HG03045 (cell line): ENCODE results near the gene TTC33.
"Not testable (repeated sequence)": the region's sequence is repeated elsewhere in the genome, so short reads cannot be mapped to it uniquely, and the experiment has no call there.

ENCODE experiments used
- ATAC-seq: cut with Tn5 transposase; IDR thresholded peaks from one replicate; pipeline ENCODE4 v1.9.1; 2021; ENCODE audit warnings: mild to moderate bottlenecking, moderate library complexity; ENCODE audit not compliant: unreplicated experiment

Gene TTC33

DNA sequence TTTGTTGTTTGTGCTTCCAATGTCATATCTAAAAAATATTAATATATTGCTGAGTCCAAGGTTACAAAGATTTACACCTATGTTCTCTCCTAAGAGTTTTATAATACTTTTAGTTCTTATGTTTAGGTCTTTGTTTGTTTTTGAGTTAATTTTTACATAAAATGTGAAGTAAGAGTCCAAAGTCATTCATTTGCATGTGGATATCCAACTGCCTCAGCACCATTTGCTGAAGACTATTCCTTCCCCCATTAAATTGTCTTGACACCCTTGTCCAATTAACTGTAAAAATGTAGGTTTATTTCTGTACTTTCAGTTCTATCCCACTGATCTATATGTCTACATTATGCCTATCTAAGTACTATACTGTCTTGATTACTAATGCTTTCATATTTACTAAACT is 35.7 kb downstream of the TTC33 start:
- no peak for ATAC-seq

DNA sequence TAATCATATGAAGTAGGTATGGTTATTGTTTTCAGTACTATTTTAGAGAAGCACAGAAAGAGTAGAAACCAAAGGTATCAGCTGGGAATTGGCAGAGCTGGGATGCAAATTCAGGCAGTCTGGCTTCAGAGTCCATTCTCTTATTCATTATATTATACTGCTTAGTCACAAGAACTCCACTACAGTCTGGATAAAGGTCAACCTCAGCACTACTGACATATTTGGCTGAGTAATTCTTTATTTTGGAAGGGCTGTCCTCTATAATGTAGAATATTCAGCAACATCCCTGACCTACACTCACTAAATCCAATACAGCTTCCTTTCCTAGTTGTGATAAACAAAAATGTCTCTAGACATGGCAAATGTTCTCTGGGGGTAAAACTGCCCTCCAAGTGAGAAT is 38.5 kb downstream of the TTC33 start:
- ATAC-seq = no peak

DNA sequence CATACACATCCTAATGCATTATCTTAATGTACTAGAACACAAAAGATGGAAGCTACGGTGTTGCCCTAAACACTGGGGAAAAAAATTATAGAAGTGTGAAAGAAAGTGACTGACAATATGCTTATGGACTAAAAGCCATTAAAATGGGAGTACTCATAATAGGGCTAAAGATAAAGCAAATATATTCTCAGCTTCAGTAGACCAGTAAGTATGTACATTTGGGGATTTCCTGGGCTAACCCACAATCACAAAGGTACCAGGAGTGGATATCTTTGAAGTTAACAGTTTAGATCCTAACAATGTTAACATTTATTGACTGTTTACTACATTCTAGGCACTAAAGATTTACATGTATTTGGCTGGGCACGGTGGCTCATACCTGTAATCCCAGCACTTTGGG is 39.2 kb downstream of the TTC33 start:
- ATAC-seq = no peak

DNA sequence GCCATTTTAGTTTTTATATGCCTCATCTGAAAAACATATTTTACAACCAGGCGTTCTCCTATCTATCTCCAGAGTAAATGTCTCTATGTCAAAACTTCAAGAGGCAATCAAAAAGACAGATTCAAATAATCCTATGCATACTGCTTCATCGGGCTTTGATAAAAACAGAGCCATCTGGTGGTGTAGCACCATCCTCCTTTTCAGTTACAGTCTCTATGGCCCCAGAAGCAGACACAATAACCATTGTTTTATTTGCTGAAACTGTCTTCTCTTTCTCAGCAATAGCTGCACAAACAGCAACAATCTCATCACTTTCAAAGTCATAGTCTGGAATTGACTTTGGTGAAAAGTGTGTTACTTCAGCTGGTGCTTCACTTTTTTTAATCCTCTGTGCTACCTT is 39.8 kb downstream of the TTC33 start:
- no peak for ATAC-seq

DNA sequence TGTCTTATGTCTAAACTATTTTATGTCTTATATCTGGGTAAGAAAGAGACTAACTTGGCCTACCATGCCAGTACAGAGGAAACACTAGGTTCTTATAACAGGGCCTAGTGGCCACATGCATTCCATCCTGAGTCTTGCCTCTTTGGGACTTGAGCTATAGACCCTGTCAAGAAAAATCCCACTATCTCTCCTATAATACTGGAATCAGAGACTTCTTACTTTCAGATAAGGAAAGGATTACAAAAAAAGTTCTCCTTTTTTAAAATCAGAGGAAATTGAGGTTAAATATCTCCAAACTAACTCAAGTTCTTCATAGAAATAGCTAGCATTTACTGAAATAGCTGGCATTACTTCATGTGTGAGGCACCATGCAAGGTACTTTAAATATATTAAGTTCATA is 41.8 kb downstream of the TTC33 start:
- ATAC-seq = no peak

DNA sequence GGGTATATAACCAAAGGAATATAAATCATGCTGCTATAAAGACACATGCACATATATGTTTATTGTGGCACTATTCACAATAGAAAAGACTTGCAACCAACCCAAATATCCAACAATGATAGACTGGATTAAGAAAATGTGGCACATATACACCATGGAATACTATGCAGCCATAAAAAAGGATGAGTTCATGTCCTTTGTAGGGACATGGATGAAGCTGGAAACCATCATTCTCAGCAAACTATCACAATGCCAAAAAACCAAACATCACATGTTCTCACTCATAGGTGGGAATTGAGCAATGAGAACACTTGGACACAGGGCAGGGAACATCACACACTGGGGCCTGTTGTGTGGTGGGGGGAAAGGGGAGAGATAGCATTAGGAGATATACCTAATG is 45.2 kb downstream of the TTC33 start:
- not testable (repeated sequence) for ATAC-seq

DNA sequence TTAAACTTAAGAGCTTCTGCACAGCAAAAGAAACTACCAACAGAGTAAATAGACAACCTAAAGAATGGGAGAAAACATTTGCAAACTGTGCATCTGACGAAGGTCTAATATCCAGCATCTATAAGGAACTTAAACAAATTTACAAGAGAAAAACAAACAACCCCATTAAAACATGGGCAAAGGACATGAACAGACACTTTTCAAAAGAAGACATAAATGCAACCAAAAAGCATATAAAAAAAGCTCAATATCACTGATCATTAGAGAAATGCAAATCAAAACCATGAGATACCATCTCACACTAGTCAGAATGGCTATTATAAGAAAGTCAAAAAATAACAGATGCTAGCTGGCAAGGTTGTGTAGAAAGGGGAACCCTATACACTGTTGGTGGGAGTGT is 50.3 kb downstream of the TTC33 start:
- not testable (repeated sequence) for ATAC-seq

DNA sequence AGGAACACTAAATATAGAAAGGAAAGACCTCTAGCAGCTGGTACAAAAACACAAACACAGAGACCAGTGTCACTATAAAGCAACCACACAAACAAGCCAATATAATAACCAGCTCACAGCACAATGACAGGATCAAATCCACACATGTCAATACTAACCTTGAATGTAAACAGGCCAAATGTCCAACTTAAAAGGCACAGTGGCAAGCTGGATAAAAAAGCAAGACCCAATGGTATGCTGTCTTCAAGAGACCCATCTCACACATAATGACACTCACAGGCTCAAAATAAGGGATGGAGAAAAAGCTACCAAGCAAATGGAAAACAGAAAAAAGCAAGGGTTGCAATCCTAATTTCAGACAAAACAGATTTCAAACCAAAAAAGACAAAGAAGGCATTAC is 53.7 kb downstream of the TTC33 start:
- not testable (repeated sequence) for ATAC-seq

DNA sequence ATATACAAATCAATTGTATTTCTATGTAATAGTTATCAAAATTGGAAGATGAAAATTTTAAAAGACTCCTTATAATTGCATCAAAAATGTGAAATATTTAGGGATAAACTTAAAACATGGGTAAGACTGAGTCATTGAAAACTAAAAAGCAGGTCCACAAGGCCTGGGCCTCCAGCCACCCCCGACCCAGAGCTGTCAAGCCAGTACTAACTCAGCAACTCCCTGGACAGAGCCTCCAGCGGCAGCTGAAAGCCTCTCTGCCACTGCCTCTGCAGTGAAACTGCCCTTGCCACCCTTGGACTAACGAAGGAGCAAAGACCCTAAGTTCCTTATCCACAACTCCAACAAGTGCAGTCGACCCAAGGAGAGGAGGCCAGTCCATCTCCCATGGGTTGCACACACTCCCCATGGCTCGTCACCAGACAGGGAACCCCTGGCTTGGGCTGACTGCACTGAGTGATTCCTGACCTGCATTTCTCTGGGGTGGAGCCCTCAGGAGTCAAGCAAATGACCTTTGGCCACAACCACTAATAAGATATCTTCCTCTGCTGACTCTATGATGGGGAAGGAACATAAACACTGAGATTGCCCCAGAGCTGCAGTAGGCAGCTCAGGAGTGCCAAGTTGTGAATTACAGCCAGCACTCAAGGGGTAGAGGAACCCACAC is 55.5 kb downstream of the TTC33 start:
- ATAC-seq = no peak

DNA sequence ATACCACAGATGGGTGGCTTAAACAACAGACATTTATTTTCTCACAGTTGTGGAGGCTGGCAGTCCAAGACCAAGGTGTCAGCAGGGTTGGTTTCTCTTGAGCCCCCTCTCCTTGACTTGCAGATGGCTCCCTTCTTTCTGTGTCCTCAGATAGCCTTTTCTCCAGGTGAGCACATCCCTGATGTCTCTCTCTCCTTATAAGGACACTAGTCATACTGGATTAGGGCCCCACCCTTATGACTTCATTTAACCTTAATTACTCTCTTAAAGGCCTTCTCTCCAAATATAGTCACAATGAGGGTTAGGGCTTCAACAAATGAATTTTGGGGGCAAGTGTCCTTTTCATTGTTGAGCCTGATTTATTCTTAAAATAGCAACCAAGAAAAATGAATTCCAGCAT is 61.3 kb downstream of the TTC33 start:
- ATAC-seq = no peak

DNA sequence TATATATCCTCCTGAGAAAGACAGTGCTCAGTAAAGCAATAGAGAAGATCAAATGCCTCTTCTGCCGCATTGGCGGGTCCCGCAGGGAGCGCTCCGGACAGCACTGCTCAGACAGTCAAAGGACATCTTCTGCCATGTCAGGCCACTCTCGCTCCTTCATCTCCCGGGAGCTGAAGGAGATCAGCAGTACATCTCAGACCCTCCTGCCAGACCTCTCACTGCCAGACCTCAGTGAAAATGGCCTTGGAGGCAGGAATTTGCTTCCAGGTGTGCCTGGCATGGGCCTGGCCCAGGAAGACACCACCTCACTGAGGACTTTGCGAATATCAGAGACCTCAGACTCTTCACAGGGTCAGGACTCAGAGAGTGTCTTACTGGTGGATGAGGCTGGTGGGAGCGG is 63.9 kb downstream of the TTC33 start:
- ATAC-seq = no peak

DNA sequence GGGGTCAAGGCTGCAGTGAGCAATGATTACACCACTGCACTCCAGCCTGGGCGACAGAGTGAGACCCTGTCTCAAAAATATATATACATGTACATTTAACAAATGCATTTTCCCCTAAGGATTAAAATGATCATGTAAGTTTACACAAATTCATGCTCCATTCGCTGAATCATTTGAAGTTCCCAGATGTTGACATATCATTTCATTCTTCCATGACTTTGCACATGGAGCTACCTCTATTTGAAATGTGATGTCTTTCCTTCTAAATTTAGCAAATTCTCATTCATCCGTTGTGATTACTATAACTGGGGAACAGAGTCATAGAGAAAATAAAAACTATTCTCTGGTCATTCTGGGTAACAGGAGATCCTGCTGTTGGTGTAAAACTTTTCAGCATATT is 65.5 kb downstream of the TTC33 start:
- no peak for ATAC-seq

DNA sequence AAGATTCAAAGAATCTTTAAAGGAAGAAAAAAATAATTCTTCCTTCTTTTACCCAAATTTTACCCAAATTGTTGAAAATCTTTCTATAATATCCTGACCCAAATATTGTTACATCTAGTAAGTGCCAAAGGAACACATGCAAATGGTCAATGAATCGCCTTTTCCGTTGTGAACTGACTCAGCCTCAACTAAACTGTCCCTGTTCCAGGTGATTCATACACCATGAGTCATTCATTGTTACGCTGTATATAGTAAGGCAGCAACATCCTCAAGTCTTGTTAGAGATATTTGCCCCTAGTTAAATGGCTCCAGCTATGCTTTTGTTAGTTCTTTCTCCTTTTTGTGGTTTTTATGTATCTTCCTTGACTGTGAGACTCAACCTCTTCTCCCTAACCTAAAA is 66.3 kb downstream of the TTC33 start:
- peak; percentile 63 for ATAC-seq

DNA sequence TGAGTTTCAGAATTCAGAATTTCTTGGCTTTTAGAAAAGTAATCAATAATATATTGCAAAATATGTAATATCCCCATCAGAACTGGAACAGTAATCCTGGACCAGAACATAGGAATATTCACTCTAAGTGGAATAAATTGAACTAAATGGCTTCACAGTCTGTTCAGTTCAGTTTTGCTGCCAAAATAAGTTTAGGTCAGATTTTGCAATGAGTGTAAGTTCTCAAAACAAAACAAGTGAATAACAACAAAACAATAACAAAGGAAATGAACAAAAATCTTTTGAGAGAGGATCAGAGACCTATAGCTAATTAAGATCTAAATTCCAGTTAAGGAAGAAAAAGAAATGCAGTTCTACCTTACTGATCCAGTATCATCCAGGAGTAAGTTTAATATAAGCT is 66.8 kb downstream of the TTC33 start:
- no peak for ATAC-seq

DNA sequence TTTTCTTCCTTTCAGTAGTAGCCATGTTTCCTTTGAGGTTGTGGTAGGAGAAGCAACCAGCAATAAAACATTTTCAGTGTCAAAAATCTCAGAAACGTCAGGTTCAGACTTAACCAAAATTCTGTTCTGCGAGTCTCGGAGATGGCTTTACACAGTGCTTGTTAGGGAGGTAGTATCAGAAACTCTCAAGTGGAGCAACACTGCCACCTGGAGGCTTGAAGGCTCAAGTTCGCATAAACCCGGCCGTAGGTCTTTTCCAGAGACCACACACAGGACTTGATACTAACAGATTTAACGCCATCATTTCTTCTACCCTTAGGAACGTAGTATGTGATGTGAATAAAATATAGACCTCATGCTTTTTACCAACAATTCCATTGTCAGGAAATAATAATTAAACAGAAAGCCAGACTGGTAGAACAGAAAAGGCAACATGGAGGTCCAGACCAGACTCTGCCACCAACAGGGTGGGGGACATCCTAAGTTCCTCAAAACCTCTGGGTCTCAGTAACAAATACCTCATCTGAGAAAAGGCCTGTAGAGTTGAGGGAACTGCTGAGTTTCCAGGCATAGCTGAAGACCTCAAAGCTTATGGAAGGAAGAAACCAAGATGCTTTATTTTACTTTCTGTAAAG is 67.5 kb downstream of the TTC33 start:
- peak; percentile 85 for ATAC-seq

DNA sequence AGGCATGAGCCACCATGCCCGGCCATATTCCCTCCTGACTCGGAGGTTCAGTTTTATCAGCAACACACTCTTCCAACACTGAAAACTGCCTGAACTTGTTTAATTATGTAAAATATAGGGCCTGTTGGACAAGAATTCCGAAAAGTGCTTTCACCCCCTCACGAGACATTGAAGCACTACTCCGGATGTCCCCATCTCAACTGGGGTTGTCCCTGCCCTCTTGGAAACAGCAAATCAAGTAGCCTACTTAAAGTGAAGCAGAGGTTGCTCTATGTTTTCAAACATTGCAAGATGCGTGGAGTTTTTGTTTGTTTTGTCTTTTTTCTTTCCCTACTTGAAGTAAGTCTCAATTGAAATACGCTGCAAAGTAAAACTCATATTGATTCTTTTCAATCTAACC is 68.4 kb downstream of the TTC33 start:
- no peak for ATAC-seq

DNA sequence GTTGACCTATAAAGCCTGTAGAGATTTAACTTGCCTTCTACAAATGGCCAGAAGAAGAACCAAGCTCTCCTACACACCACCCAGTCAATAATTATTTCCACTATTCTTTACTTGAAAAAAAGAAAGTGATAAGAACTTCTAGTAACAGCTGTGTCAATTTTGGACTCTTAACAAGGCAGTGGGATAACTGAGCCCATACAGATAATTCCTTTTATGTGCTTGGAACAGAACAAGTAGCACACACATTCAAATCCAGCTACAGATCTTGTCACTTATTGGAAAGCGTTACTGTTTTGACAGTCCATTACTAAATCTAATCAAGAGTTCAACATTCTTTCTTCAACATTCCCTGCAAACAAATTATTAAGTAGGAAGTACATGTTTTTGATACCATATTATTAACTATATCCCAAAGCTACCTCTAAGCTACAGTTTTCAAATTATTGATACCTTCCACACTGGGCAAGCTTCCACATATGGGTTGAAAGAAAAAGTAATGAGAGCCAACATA is 69.7 kb downstream of the TTC33 start:
- ATAC-seq = no peak

DNA sequence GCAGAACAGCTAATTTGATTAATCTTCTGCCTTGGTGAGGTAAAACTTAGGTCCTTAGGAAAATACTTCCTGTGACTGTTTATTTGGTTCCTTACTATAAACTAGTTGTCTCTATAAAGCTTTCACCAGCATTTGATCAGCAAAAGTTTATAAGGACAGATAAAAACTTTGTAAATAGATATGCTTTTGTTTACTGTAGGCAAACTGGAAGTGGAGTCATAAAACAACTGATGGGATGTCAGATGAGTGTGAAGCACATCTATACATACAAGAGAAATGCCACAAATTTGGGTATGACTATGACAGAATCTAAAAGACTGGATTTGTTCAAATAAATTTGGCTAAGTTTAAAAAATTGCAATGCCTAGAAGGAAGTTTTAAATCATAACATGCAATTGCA is 70.6 kb downstream of the TTC33 start:
- ATAC-seq = no peak

DNA sequence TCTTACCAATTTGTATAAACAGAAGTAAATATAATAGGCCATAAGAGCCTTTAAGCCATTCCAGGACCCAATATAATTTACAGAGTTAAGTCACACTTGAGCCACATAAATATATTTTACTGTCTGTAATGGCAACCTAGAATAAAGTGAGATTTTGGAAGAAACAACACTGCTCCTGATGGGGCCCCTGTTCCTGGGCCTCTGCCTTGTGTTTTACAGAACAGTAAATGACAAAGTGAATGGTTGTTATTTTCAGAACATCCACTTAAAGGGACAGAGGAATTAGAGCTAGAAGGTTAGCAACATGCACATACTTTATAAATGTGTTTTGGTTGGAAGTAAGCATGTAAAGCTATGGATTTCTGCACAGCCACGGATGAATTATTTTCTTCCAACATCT is 72.5 kb downstream of the TTC33 start:
- ATAC-seq = no peak

DNA sequence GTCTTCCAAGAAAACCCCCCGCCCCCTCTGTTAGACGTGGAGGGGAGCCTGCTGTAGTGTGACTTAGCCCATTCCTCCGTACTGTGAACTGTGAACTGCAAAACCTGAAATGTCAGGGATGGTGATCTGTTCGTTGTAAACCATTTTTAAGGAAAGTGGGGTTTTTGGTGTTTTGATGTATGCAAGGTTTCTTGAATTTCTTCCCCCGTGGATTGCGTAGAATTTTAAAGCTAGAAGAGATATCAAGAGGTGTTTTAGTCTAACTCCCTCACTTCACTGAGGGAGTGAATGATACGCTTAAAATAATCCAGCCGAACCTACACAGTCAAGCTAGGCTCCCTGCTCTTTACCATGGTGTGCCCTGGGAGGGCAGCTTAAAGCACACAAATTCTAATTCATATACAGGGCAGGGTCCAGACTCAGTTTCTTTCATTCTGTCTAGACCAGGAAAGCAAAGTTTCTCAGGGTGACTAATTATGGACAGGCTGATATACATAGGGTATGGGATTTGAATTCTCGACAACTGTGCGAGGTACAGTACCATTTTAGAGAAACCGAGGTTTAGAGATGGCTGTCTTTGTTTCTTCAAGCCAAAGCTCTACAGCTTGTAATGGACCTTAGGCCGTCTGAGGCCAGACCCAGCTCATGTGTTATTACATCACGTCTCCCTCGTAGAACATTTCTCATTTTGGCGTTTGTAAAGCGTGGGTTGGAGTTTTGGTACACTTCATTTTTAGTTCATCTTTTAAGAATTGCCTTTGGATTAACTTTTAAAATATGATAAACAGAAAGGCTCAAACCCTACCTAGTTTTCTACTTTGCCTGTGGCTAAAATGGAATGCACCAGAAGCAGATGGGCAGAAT is 73.4 kb downstream of the TTC33 start:
- ATAC-seq = no peak

DNA sequence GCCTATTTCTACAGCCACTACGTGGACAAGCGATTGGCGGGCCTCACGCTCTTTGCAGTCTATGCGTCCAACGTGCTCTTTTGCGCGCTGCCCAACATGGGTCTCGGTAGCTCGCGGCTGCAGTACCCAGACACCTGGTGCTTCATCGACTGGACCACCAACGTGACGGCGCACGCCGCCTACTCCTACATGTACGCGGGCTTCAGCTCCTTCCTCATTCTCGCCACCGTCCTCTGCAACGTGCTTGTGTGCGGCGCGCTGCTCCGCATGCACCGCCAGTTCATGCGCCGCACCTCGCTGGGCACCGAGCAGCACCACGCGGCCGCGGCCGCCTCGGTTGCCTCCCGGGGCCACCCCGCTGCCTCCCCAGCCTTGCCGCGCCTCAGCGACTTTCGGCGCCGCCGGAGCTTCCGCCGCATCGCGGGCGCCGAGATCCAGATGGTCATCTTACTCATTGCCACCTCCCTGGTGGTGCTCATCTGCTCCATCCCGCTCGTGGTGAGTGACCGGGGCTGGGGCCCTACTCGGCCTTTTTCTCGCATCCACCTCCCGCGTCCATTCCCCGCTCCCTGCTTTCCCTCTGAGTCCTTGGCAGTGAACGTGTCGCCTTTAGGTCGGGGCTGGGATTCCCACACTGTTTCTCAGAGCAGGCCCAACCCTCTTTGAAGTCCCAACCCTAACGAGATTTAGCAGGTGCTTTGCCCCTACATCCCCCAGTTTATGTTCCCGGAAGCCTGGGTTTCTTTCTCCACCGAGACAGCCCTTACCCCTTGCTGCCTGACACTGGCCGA is 74.2 kb downstream of the TTC33 start:
- ATAC-seq = no peak
